Activated CD8-positive, alpha-beta T cell treated with anti-CD3 and anti-CD28 coated beads for 36 hours (primary cell): ENCODE data around the gene LOXL3. TPM values are rescaled to one million over a fixed set of nuclear protein-coding genes. Genes with fewer than 3 reads are reported as not detected.
A peak's percentile ranks its signal among the peaks of the same experiment; 100 is the strongest.

Experiments
- ATAC-seq: fragments of 200-7000 bp; cut with Tn5 transposase; one replicate; pipeline ENCODE4 v1.10.0; 2021; ENCODE audit warnings: mild to moderate bottlenecking, moderate library complexity
- CTCF ChIA-PET: fragments of 350-600 bp; sonication (Branson Sonifier 250); formaldehyde crosslinking; loops from one replicate; lab custom pipeline; 2021; ENCODE audit warnings: antibody characterized with exemption; lab: Charles Lee
- POLR2A ChIA-PET: fragments of 350-600 bp; sonication (Branson Sonifier 250); formaldehyde crosslinking; loops from one replicate; lab custom pipeline; 2021; ENCODE audit warnings: antibody characterized with exemption; lab: Charles Lee
- DNase-seq: peaks from one replicate; pipeline ENCODE4 v3.0.0-alpha.2; 2020
- H3K27ac Mint-ChIP-seq: one replicate; pipeline ENCODE4 v1.8.0; 2021; ENCODE audit warnings: mild to moderate bottlenecking, mixed read lengths
- H3K27me3 Mint-ChIP-seq: one replicate; pipeline ENCODE4 v1.8.0; 2021; ENCODE audit warnings: mixed read lengths
- H3K36me3 Mint-ChIP-seq: one replicate; pipeline ENCODE4 v1.8.0; 2021; ENCODE audit warnings: low read depth, mixed read lengths
- H3K4me1 Mint-ChIP-seq: one replicate; pipeline ENCODE4 v1.8.0; 2021; ENCODE audit warnings: low read depth, mixed read lengths
- H3K4me3 Mint-ChIP-seq: one replicate; pipeline ENCODE4 v1.8.0; 2021; ENCODE audit warnings: mild to moderate bottlenecking, moderate library complexity, mixed read lengths
- H3K9me3 Mint-ChIP-seq: one replicate; pipeline ENCODE4 v1.8.0; 2021; ENCODE audit warnings: mixed read lengths
- CTCF ChIP-seq: fragments of 200-600 bp; IDR thresholded peaks from one replicate; pipeline ENCODE4 v1.8.0; 2022; ENCODE audit warnings: antibody characterized with exemption, mild to moderate bottlenecking
- intact Hi-C: fragments of 100-400 bp; cut with micrococcal nuclease; formaldehyde crosslinking; loops from one replicate; pipeline ENCODE4 v1.10.0; 2022
- total RNA-seq, 2 experiments: library from RNA; stranded (reverse); gene quantifications; one replicate each; pipeline ENCODE4 v1.2.3, GENCODE V29; 2021

LOXL3 gene
- total RNA-seq, 2 experiments from 2014 or later = 0.38 to 0.60 TPM

- intact Hi-C loops = no loop called here
- ATAC-seq = peak; percentile 22
- H3K36me3 Mint-ChIP-seq = peaks cover 33% of the 10 kb centered on the region
- H3K27me3 Mint-ChIP-seq = peaks cover 58% of the 10 kb centered on the region
- ChIA-PET POLR2A (interaction anchor here (0.6 to 2.4 kb wide), 6 partner anchors 14 to 111 kb away, joined by 3 to 8 read pairs (median 4); partner anchors contain the start of genes AUP1, CCDC142, HTRA2 and TTC31), CTCF (interaction anchor here (0.9 to 2.1 kb wide), 8 partner anchors 20 to 82 kb away, joined by 3 to 16 read pairs (median 4); partner anchors contain the start of genes CCDC142, DQX1 and TTC31)
- H3K9me3 Mint-ChIP-seq = no peaks in the 10 kb centered on the region
- no peak overlapping the region for H3K27ac Mint-ChIP-seq
- peak; percentile 73 for DNase-seq
- H3K4me3 Mint-ChIP-seq = peak overlapping the region; percentile 68
- H3K4me1 Mint-ChIP-seq = peaks cover 47% of the 10 kb centered on the region
- TF ChIP-seq CTCF = peak; percentile 43
Measured at GRCh38 chr2:74502720-74503505, 50.8 kb downstream of the LOXL3 start.

- ATAC-seq = no peak
- no peak for DNase-seq
- Mint-ChIP-seq H3K9me3 (no peaks in the 10 kb centered on the region), H3K36me3 (peaks cover 31% of the 10 kb centered on the region), H3K4me3 (peak overlapping the region; percentile 68), H3K4me1 (peaks cover 47% of the 10 kb centered on the region), H3K27ac (no peak overlapping the region), H3K27me3 (peaks cover 60% of the 10 kb centered on the region)
- no peak for TF ChIP-seq CTCF
- CTCF ChIA-PET = no interaction called here
- intact Hi-C loops = no loop called here
- POLR2A ChIA-PET = interaction anchor here (1.1 to 2.4 kb wide), 3 partner anchors 12 to 19 kb away, joined by 3 to 8 read pairs (median 4); partner anchors contain the start of genes CCDC142 and TTC31
Measured at GRCh38 chr2:74502147-74502719, 51.5 kb downstream of the LOXL3 start.

- CTCF ChIA-PET = interaction anchor here (0.6 to 2.0 kb wide), 4 partner anchors 12 to 84 kb away, joined by 3 to 9 read pairs (median 4); partner anchors contain the start of genes CCDC142, TLX2 and TTC31
- Mint-ChIP-seq H3K9me3 (no peaks in the 10 kb centered on the region), H3K27ac (no peak overlapping the region), H3K36me3 (peaks cover 27% of the 10 kb centered on the region), H3K27me3 (peaks cover 60% of the 10 kb centered on the region), H3K4me1 (peaks cover 44% of the 10 kb centered on the region), H3K4me3 (peak overlapping the region; percentile 19)
- intact Hi-C loops = no loop called here
- no peak for ATAC-seq
- POLR2A ChIA-PET = interaction anchor here (0.6 to 5.2 kb wide), 11 partner anchors 8 to 42 kb away, joined by 3 to 23 read pairs (median 4); partner anchors contain the start of genes AUP1, CCDC142, MRPL53 and TLX2
- TF ChIP-seq CTCF = no peak
- DNase-seq = no peak
Measured at GRCh38 chr2:74501335-74502071, 52.2 kb downstream of the LOXL3 start.

GRCh38 chr2:74500578-74500946, 53.2 kb downstream of the LOXL3 start:
- peaks cover 57% of the 10 kb centered on the region for H3K27me3 Mint-ChIP-seq
- intact Hi-C loops = no loop called here
- no peak overlapping the region for H3K4me3 Mint-ChIP-seq
- no peak overlapping the region for H3K27ac Mint-ChIP-seq
- ATAC-seq (no peak), DNase-seq (no peak)
- POLR2A ChIA-PET = interaction anchor here (0.7 to 5.2 kb wide), 10 partner anchors 8 to 41 kb away, joined by 3 to 23 read pairs (median 4); partner anchors contain the start of genes AUP1, CCDC142, MRPL53 and TLX2
- no peak for TF ChIP-seq CTCF
- H3K36me3 Mint-ChIP-seq = peaks cover 20% of the 10 kb centered on the region
- no peaks in the 10 kb centered on the region for H3K9me3 Mint-ChIP-seq
- H3K4me1 Mint-ChIP-seq = peaks cover 39% of the 10 kb centered on the region
- CTCF ChIA-PET = interaction anchor here (0.8 to 2.4 kb wide), 6 partner anchors 8 to 85 kb away, joined by 3 to 9 read pairs (median 4); partner anchors contain the start of gene TLX2
